K562 (cell line): ENCODE results near the gene ONECUT1. TPM values are rescaled to one million over a fixed set of nuclear protein-coding genes. Genes with fewer than 3 reads are reported as not detected.

Source experiments
- ATAC-seq: fragments of 200-7000 bp; cut with Tn5 transposase; 3 replicates; pipeline ENCODE4 v1.9.1; 2020; ENCODE audit warnings: moderate library complexity
- BruUV-seq: library from RNA; stranded (reverse); fragments of 400-500 nt; replicated peaks from 2 replicates; lab custom pipeline; 2021; lab: Mats Ljungman, UMichigan
- CTCF ChIA-PET: fragments of 300-600 bp; formaldehyde crosslinking; extraction: SDS; loops from one replicate; lab custom pipeline; 2021; ENCODE audit warnings: low intra/inter-chr PET ratio; lab: Yijun Ruan, JAX
- POLR2A ChIA-PET: fragments of 300-600, 350-650 bp; sonication (Branson Sonifier 250); formaldehyde crosslinking; extraction: SDS; loops from one replicate; lab custom pipeline; 2021; ENCODE audit warnings: antibody characterized with exemption, inconsistent platforms; lab: Yijun Ruan, JAX
- DNase-seq, 4 experiments: peaks; one replicate each; pipeline versions ENCODE4 v3.0.0 to v3.0.0-alpha.2; 2011 to 2018; ENCODE audit warnings: low spot score in 3 of 4, mixed read lengths in 3 of 4; ENCODE audit errors: extremely low read depth in 1 of 4
- FAIRE-seq: peaks from 2 replicates; lab custom pipeline; 2011; peaks lifted over from hg19 to GRCh38; lab: Jason Lieb, UNC
- H2AFZ ChIP-seq: 2 replicates; pipeline ENCODE4 v1.6.0; 2011; ENCODE audit warnings: low read depth, low read length, control low read depth, inconsistent platforms
- H3K27ac ChIP-seq: fragments of 200-600 bp; 3 replicates; pipeline ENCODE4 v1.8.0; 2011; ENCODE audit warnings: low read depth, mild to moderate bottlenecking, control low read depth, inconsistent platforms, low read length, moderate library complexity, mixed read lengths; ENCODE audit errors: extremely low read depth
- H3K27me3 ChIP-seq, 2 experiments: fragments of 300-600 bp in 1 of 2; 2 replicates in 1 of 2; 3 replicates in 1 of 2; pipeline versions ENCODE4 v1.6.0 to v1.8.0; 2011; ENCODE audit warnings: inconsistent platforms in 2 of 2, low read length in 2 of 2, mild to moderate bottlenecking in 1 of 2, mixed read lengths in 1 of 2, moderate library complexity in 1 of 2; ENCODE audit not compliant: control insufficient read depth in 2 of 2, insufficient read depth in 2 of 2
- H3K36me3 ChIP-seq: fragments of 300-600 bp; 3 replicates; pipeline ENCODE4 v1.8.0; 2011; ENCODE audit warnings: mild to moderate bottlenecking, low read length, inconsistent platforms; ENCODE audit not compliant: control insufficient read depth, insufficient read depth
- H3K4me1 ChIP-seq, 2 experiments: fragments of 200-600 bp in 1 of 2; replicated peaks in 1 of 2; 2 replicates in 1 of 2; 3 replicates in 1 of 2; pipeline versions ENCODE4 v1.5.1 to v1.8.0; 2011; ENCODE audit warnings: inconsistent platforms in 2 of 2, low read length in 2 of 2, mild to moderate bottlenecking in 1 of 2, mixed read lengths in 1 of 2, moderate library complexity in 1 of 2; ENCODE audit not compliant: control insufficient read depth in 2 of 2, insufficient read depth in 2 of 2
- H3K4me2 ChIP-seq: 2 replicates; pipeline ENCODE4 v1.6.1; 2011; ENCODE audit warnings: low read length, control low read depth, inconsistent platforms, mixed read lengths; ENCODE audit not compliant: insufficient read depth
- H3K4me3 ChIP-seq: fragments of 200-600 bp; sonication (generic), shearing (Covaris generic); 2 replicates; pipeline ENCODE4 v1.5.1; 2016; ENCODE audit warnings: control low read depth, inconsistent platforms
- H3K79me2 ChIP-seq: fragments of 200-600 bp; 3 replicates; pipeline ENCODE4 v1.8.0; 2011; ENCODE audit warnings: low read length, inconsistent platforms; ENCODE audit not compliant: control insufficient read depth, insufficient read depth
- H3K9ac ChIP-seq, 2 experiments: 2 replicates each; pipeline versions ENCODE4 v1.6.0 to v1.6.1; 2011; ENCODE audit warnings: low read depth in 2 of 2, low read length in 2 of 2, control low read depth in 1 of 2, inconsistent platforms in 1 of 2, mild to moderate bottlenecking in 1 of 2, mixed read lengths in 1 of 2; ENCODE audit not compliant: insufficient read depth in 1 of 2
- H3K9me1 ChIP-seq: one replicate; pipeline ENCODE4 v1.6.0; 2011; ENCODE audit warnings: inconsistent platforms, mild to moderate bottlenecking, low read length, moderate library complexity; ENCODE audit not compliant: control insufficient read depth, insufficient read depth
- H3K9me3 ChIP-seq: replicated peaks from 2 replicates; pipeline ENCODE4 v1.5.1; 2011; ENCODE audit warnings: low read depth, low read length, inconsistent platforms; ENCODE audit not compliant: control insufficient read depth, insufficient read depth
- H4K20me1 ChIP-seq: replicated peaks from 2 replicates; pipeline ENCODE4 v1.6.1; 2011; ENCODE audit warnings: low read length, inconsistent platforms, mixed read lengths; ENCODE audit not compliant: control insufficient read depth, insufficient read depth
- CBX5 ChIP-seq: IDR thresholded peaks from 2 replicates; pipeline ENCODE4 v1.6.1; 2014; ENCODE audit warnings: low read depth, borderline replicate concordance
- E2F5 ChIP-seq: sonication (generic); formaldehyde crosslinking; IDR thresholded peaks from 2 replicates; pipeline ENCODE4 v1.8.0; 2022; ENCODE audit warnings: mild to moderate bottlenecking, missing genetic modification reagents
- ETV1 ChIP-seq: fragments of 450-650 bp; conservative IDR thresholded peaks from 2 replicates; pipeline ENCODE4 v1.6.1; 2016; ENCODE audit warnings: missing genetic modification characterization, control low read depth, low read depth, missing compliant biosample characterization
- MYBL2 ChIP-seq, 2 experiments: fragments of 450-650 bp in 1 of 2; sonication (generic) in 1 of 2; formaldehyde crosslinking in 1 of 2; IDR thresholded peaks; 2 replicates each; pipeline versions ENCODE4 v1.6.1 to v1.8.1; 2017 to 2022; ENCODE audit warnings: borderline replicate concordance in 1 of 2, inconsistent platforms in 1 of 2, low read depth in 1 of 2, mild to moderate bottlenecking in 1 of 2, missing genetic modification reagents in 1 of 2, moderate library complexity in 1 of 2
- PHF21A ChIP-seq: fragments of 450-650 bp; IDR thresholded peaks from 2 replicates; pipeline ENCODE4 v1.6.1; 2017; ENCODE audit warnings: low read depth, borderline replicate concordance
- PTRF ChIP-seq: fragments of 450-650 bp; IDR thresholded peaks from 2 replicates; pipeline ENCODE4 v1.6.1; 2016; ENCODE audit warnings: mild to moderate bottlenecking, missing genetic modification characterization, missing compliant biosample characterization
- TBP ChIP-seq: optimal IDR thresholded peaks from 2 replicates; pipeline ENCODE3; 2011; ENCODE audit warnings: low read depth, low read length, improper control_type of control experiment
- TGIF2 ChIP-seq: sonication (generic); formaldehyde crosslinking; IDR thresholded peaks from 2 replicates; pipeline ENCODE4 v1.8.1; 2022; ENCODE audit warnings: mild to moderate bottlenecking, missing genetic modification reagents, moderate library complexity
- TSC22D4 ChIP-seq: fragments of 450-650 bp; IDR thresholded peaks from 2 replicates; pipeline ENCODE4 v1.6.1; 2016; ENCODE audit warnings: missing genetic modification characterization, missing biosample characterization, control low read depth
- YY1 ChIP-seq, 3 experiments: IDR thresholded peaks; 2 replicates each; pipeline ENCODE4 v1.6.1; 2011; ENCODE audit warnings: low read length in 2 of 3, mild to moderate bottlenecking in 2 of 3, moderate library complexity in 2 of 3, borderline replicate concordance in 1 of 3, control low read depth in 1 of 3, low read depth in 1 of 3; ENCODE audit not compliant: insufficient read depth in 3 of 3, insufficient replicate concordance in 2 of 3, control insufficient read depth in 1 of 3, insufficient read length in 1 of 3; ENCODE audit errors: extremely low read depth in 1 of 3
- ZNF507 ChIP-seq: conservative IDR thresholded peaks from 2 replicates; pipeline ENCODE4 v1.6.1; 2017; ENCODE audit warnings: missing genetic modification characterization, missing compliant biosample characterization
- ZNF583 ChIP-seq: fragments of 250-450 bp; sonication (Bioruptor Pico); IDR thresholded peaks from 2 replicates; pipeline ENCODE4 v1.4.0; 2020
- ZSCAN32 ChIP-seq: fragments of 450-650 bp; formaldehyde crosslinking; IDR thresholded peaks from 2 replicates; pipeline ENCODE4 v1.4.0; 2020; ENCODE audit warnings: mild to moderate bottlenecking, moderate library complexity
- WGBS: fragments of 100-300 bp; shearing (Covaris generic); methylation state at CpG from one replicate; pipeline ENCODE4 v1.1.6; 2016; ENCODE audit warnings: low coverage, mixed read lengths; ENCODE audit not compliant: insufficient coverage; ENCODE audit errors: missing lambda C conversion rate; 5-methylcytosine and 5-hydroxymethylcytosine counted together
- in situ Hi-C: fragments of 300-500 bp; cut with MboI; formaldehyde crosslinking; loops from 4 replicates; pipeline ENCODE4 v1.15.0; 2018; ENCODE audit warnings: inconsistent platforms, mixed read lengths
- intact Hi-C: fragments of 100-400 bp; cut with micrococcal nuclease; formaldehyde crosslinking; loops from 2 replicates; pipeline ENCODE4 v1.14.2; 2022
- polyA plus RNA-seq, 8 experiments: library from polyadenylated mRNA; depleted of rRNA in 4 of 8; stranded (reverse) in 5 of 8; unstranded in 3 of 8; fragments of >200 nt; fragmentation: Nextera tagmentation in 2 of 8; fragmentation: Illumina TruSeq in 1 of 8; extraction: Ambion mirVana in 2 of 8; extraction: Trizol in 1 of 8; gene quantifications; 2 replicates each; pipeline versions ENCODE4 v1.2.1 to v1.2.3, GENCODE V29; 2011 to 2014; ENCODE audit warnings: inconsistent platforms in 1 of 8, missing spikeins in 1 of 8
- total RNA-seq, 7 experiments: library from RNA; depleted of rRNA in 6 of 7; stranded (reverse); fragments of >200 nt in 6 of 7; fragmentation: Illumina TruSeq in 2 of 7; extraction: Trizol in 2 of 7; gene quantifications; 2 replicates each; pipeline versions ENCODE4 v1.2.1 to v1.2.3, GENCODE V29; 2011 to 2021; ENCODE audit warnings: low replicate concordance in 1 of 7
- TF ChIP-seq, protein P1 (sequence below): fragments of 150-350 bp; IDR thresholded peaks from 2 replicates; pipeline ENCODE4 v1.6.1; 2014; ENCODE audit warnings: low read depth, mild to moderate bottlenecking, low read length, borderline replicate concordance
- TF ChIP-seq, protein P2 (sequence below): fragments of 200-800 bp; sonication (Bioruptor generic); IDR thresholded peaks from 2 replicates; pipeline ENCODE4 v1.6.1; 2017; ENCODE audit warnings: missing genetic modification characterization, missing compliant biosample characterization

Gene ONECUT1
- total and polyA plus RNA-seq, 9 of the 15 experiments (the other 6 are each of a cell fraction or from before 2014, with no cell fraction given) = not detected

- H3K27me3 ChIP-seq = peaks cover 0 to 5% of the 10 kb centered on the region in 2 experiments; a peak in 1 of 5 replicates
- BruUV-seq = no TSS peak
- no peaks in the 10 kb centered on the region for H3K4me1 ChIP-seq
- no peak overlapping the region for H3K4me2 ChIP-seq
- in situ Hi-C loops (no loop called here), intact Hi-C loops (loop anchor here (10.0 kb wide), 1 partner anchor 62 kb away; no protein-coding TSS in a partner anchor)
- H2AFZ ChIP-seq = no peak overlapping the region
- ChIA-PET POLR2A (no interaction called here), CTCF (interaction anchor here (0.7 kb wide), 1 partner anchor 176 kb away, joined by 3 read pairs; no protein-coding TSS in a partner anchor)
- no peak overlapping the region for H3K9ac ChIP-seq
- FAIRE-seq = no peak
- H3K36me3 ChIP-seq = no peaks in the 10 kb centered on the region
- no peaks in the 10 kb centered on the region for H3K79me2 ChIP-seq
- DNase-seq = no peak
- no peaks in the 10 kb centered on the region for H4K20me1 ChIP-seq
- no peak overlapping the region for H3K4me3 ChIP-seq
- H3K9me3 ChIP-seq = no peaks in the 10 kb centered on the region
- no peak overlapping the region for H3K27ac ChIP-seq
- no peak for ATAC-seq
- WGBS = 3% methylated on average over 2 of the region's 2 CpGs
- H3K9me1 ChIP-seq = no peaks in the 10 kb centered on the region
- TF ChIP-seq YY1 (IDR thresholded peaks at IDR 0.05; ENCODE audit: borderline replicate concordance in 1 of 3, control insufficient read depth in 1 of 3, extremely low read depth in 1 of 3, insufficient read depth in 3 of 3, insufficient read length in 1 of 3, insufficient replicate concordance in 2 of 3, low read depth in 1 of 3, low read length in 2 of 3) = no peak
- no peak for TF ChIP-seq TGIF2
- no peak for TF ChIP-seq MYBL2 (IDR thresholded peaks at IDR 0.05; ENCODE audit: low read depth)
- TF ChIP-seq MYBL2 (CRISPR knock-in tag; IDR thresholded peaks at IDR 0.05; ENCODE audit: borderline replicate concordance) = no peak
- TF ChIP-seq TSC22D4 (tag) = no peak
- TF ChIP-seq CBX5 = no peak
- TF ChIP-seq TBP = no peak
- TF ChIP-seq, protein P1, sequence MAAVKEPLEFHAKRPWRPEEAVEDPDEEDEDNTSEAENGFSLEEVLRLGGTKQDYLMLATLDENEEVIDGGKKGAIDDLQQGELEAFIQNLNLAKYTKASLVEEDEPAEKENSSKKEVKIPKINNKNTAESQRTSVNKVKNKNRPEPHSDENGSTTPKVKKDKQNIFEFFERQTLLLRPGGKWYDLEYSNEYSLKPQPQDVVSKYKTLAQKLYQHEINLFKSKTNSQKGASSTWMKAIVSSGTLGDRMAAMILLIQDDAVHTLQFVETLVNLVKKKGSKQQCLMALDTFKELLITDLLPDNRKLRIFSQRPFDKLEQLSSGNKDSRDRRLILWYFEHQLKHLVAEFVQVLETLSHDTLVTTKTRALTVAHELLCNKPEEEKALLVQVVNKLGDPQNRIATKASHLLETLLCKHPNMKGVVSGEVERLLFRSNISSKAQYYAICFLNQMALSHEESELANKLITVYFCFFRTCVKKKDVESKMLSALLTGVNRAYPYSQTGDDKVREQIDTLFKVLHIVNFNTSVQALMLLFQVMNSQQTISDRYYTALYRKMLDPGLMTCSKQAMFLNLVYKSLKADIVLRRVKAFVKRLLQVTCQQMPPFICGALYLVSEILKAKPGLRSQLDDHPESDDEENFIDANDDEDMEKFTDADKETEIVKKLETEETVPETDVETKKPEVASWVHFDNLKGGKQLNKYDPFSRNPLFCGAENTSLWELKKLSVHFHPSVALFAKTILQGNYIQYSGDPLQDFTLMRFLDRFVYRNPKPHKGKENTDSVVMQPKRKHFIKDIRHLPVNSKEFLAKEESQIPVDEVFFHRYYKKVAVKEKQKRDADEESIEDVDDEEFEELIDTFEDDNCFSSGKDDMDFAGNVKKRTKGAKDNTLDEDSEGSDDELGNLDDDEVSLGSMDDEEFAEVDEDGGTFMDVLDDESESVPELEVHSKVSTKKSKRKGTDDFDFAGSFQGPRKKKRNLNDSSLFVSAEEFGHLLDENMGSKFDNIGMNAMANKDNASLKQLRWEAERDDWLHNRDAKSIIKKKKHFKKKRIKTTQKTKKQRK = no peak
- no peak for TF ChIP-seq PHF21A
- TF ChIP-seq ZSCAN32 = no peak
- TF ChIP-seq ZNF507 (tag) = no peak
- no peak for TF ChIP-seq ZNF583 (CRISPR knock-in tag)
- no peak for TF ChIP-seq E2F5 (CRISPR knock-in tag)
- TF ChIP-seq PTRF = no peak
- TF ChIP-seq ETV1 (tag) = no peak
- TF ChIP-seq, protein P2, sequence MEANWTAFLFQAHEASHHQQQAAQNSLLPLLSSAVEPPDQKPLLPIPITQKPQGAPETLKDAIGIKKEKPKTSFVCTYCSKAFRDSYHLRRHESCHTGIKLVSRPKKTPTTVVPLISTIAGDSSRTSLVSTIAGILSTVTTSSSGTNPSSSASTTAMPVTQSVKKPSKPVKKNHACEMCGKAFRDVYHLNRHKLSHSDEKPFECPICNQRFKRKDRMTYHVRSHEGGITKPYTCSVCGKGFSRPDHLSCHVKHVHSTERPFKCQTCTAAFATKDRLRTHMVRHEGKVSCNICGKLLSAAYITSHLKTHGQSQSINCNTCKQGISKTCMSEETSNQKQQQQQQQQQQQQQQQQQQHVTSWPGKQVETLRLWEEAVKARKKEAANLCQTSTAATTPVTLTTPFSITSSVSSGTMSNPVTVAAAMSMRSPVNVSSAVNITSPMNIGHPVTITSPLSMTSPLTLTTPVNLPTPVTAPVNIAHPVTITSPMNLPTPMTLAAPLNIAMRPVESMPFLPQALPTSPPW = no peak
Measured at GRCh38 chr15:52716536-52716935, 73.6 kb downstream of the ONECUT1 start.
